ENCODE results near the gene RBM18. TPM values are rescaled to one million over a fixed set of nuclear protein-coding genes. Genes with fewer than 3 reads are reported as not detected.

Gene RBM18
- total RNA-seq, 1 donor from 2014 or later = 12.9 TPM

- Histone ChIP-seq H2AFZ (replicated peaks) (no peak overlapping the region), H3K36me3 (no peaks in the 10 kb centered on the region), H3K9ac (no peak overlapping the region), H3K4me2 (no peak overlapping the region), H3F3A (ENCODE audit: low read depth) (no peaks in the 10 kb centered on the region), H3K27ac (no peak overlapping the region), H4K20me1 (ENCODE audit: low read depth) (peaks cover 2% of the 10 kb centered on the region), H3K9me3 (ENCODE audit: low read depth) (no peaks in the 10 kb centered on the region), H3K79me2 (ENCODE audit: low read depth) (no peaks in the 10 kb centered on the region), H3K4me1 (no peaks in the 10 kb centered on the region), H3K27me3 (no peaks in the 10 kb centered on the region), H3K4me3 (no peak overlapping the region)
- Mint-ChIP-seq H3K27ac (no peak overlapping the region), H3K27me3 (ENCODE audit: insufficient read depth, low read depth) (no peaks in the 10 kb centered on the region), H3K4me1 (no peaks in the 10 kb centered on the region), H3K4me3 (no peak overlapping the region), H3K36me3 (peaks cover 18% of the 10 kb centered on the region), H3K9me3 (no peaks in the 10 kb centered on the region)
- TF ChIP-seq EZH2phosphoT487 (IDR thresholded peaks at IDR 0.05) (no peak), CTCF (IDR thresholded peaks at IDR 0.05) (no peak), EZH2 (IDR thresholded peaks at IDR 0.05) (no peak)
- DNase-seq (ENCODE audit: low spot score) = no peak
Observed at GRCh38 chr9:122297512-122297911, 32.9 kb upstream of the RBM18 start.

GRCh38 chr9:122294531-122294930 is 29.9 kb upstream of the RBM18 start:
- H3K36me3 ChIP-seq = no peaks in the 10 kb centered on the region
- Mint-ChIP-seq H3K4me3 (no peak overlapping the region), H3K4me1 (no peaks in the 10 kb centered on the region), H3K27me3 (ENCODE audit: insufficient read depth, low read depth) (no peaks in the 10 kb centered on the region), H3K9me3 (no peaks in the 10 kb centered on the region), H3K36me3 (peaks cover 14% of the 10 kb centered on the region), H3K27ac (no peak overlapping the region)
- DNase-seq (ENCODE audit: low spot score) = no peak
- no peak overlapping the region for H2AFZ ChIP-seq (replicated peaks)
- no peaks in the 10 kb centered on the region for H3F3A ChIP-seq (ENCODE audit: low read depth)
- no peak overlapping the region for H3K4me2 ChIP-seq
- H3K9me3 ChIP-seq (ENCODE audit: low read depth) = no peaks in the 10 kb centered on the region
- H3K9ac ChIP-seq = no peak overlapping the region
- no peaks in the 10 kb centered on the region for H3K79me2 ChIP-seq (ENCODE audit: low read depth)
- no peak overlapping the region for H3K27ac ChIP-seq
- no peak for TF ChIP-seq CTCF (IDR thresholded peaks at IDR 0.05)
- H3K4me3 ChIP-seq = no peak overlapping the region
- H3K4me1 ChIP-seq = no peaks in the 10 kb centered on the region
- peaks cover 2% of the 10 kb centered on the region for H4K20me1 ChIP-seq (ENCODE audit: low read depth)
- H3K27me3 ChIP-seq = no peaks in the 10 kb centered on the region

DNA sequence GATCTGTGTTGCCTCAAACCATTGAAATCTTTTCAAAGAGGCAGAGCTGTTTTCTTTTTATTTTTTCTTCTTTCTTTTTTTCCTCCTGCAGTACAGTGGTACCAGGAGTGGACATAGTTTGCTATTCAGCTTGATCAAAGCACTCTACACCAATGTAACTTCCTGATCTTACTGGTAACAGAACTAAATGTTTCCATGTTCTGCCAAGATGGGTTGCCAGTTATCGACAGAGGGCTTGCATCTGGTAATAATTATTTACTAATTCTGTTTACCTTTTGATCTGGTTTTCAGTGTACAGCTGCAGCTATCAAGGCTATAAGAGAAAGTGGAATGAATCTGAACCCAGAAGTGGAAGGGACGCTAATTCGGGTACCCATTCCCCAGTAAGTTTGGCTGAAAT is 26.8 kb upstream of the RBM18 start:
- no peaks in the 10 kb centered on the region for H3K9me3 Mint-ChIP-seq
- Histone ChIP-seq H4K20me1 (ENCODE audit: low read depth) (peaks cover 2% of the 10 kb centered on the region), H3K27ac (no peak overlapping the region), H3K9me3 (ENCODE audit: low read depth) (no peaks in the 10 kb centered on the region), H3K27me3 (no peaks in the 10 kb centered on the region), H3K4me2 (no peak overlapping the region), H3K4me3 (no peak overlapping the region), H2AFZ (replicated peaks) (no peak overlapping the region), H3F3A (ENCODE audit: low read depth) (no peaks in the 10 kb centered on the region), H3K9ac (no peak overlapping the region), H3K79me2 (ENCODE audit: low read depth) (no peaks in the 10 kb centered on the region), H3K4me1 (no peaks in the 10 kb centered on the region), H3K36me3 (no peaks in the 10 kb centered on the region)
- DNase-seq (ENCODE audit: low spot score) = no peak
- no peak overlapping the region for H3K4me3 Mint-ChIP-seq
- peaks cover 7% of the 10 kb centered on the region for H3K36me3 Mint-ChIP-seq
- no peak overlapping the region for H3K27ac Mint-ChIP-seq
- H3K27me3 Mint-ChIP-seq (ENCODE audit: insufficient read depth, low read depth) = peaks cover 2% of the 10 kb centered on the region
- H3K4me1 Mint-ChIP-seq = no peaks in the 10 kb centered on the region
- TF ChIP-seq CTCF (IDR thresholded peaks at IDR 0.05) (no peak), EZH2 (IDR thresholded peaks at IDR 0.05) (no peak), EZH2phosphoT487 (IDR thresholded peaks at IDR 0.05) (no peak)
